Liver (tissue), 3 donors: ENCODE results near the gene MYOG.

Experiments
- CTCF ChIP-seq: fragments of 150-350 bp; IDR thresholded peaks from 2 replicates; pipeline ENCODE4 v1.5.1; 2017; ENCODE audit warnings: improper control_type of control experiment, low read depth, low read length; ENCODE audit not compliant: missing input control
- EGR1 ChIP-seq, 2 donors: IDR thresholded peaks; 2 replicates each; pipeline ENCODE4 v1.6.1; 2016 to 2018; ENCODE audit warnings: antibody characterized with exemption in 2 of 2, low read depth in 2 of 2
- GABPA ChIP-seq, 2 donors: IDR thresholded peaks in 1 of 2; conservative IDR thresholded peaks in 1 of 2; 2 replicates each; pipeline ENCODE4 v1.6.1; 2016; ENCODE audit warnings: antibody characterized with exemption in 2 of 2, mild to moderate bottlenecking in 1 of 2, moderate library complexity in 1 of 2
- JUND ChIP-seq, 2 donors: IDR thresholded peaks; 2 replicates each; pipeline ENCODE4 v1.6.1; 2016; ENCODE audit warnings: antibody characterized with exemption in 2 of 2
- MAX ChIP-seq: IDR thresholded peaks from 2 replicates; pipeline ENCODE4 v1.6.1; 2016; ENCODE audit warnings: antibody characterized with exemption
- RAD21 ChIP-seq, 2 donors: IDR thresholded peaks; 2 replicates each; pipeline ENCODE4 v1.6.1; 2016; ENCODE audit warnings: antibody characterized with exemption in 2 of 2, mild to moderate bottlenecking in 2 of 2
- SP1 ChIP-seq: IDR thresholded peaks from 2 replicates; pipeline ENCODE4 v1.6.1; 2018; ENCODE audit warnings: antibody characterized with exemption, mild to moderate bottlenecking
- YY1 ChIP-seq: IDR thresholded peaks from 2 replicates; pipeline ENCODE4 v1.6.1; 2016; ENCODE audit warnings: antibody characterized with exemption, mild to moderate bottlenecking
- ZBTB33 ChIP-seq: IDR thresholded peaks from 2 replicates; pipeline ENCODE4 v1.6.1; 2016; ENCODE audit warnings: antibody characterized with exemption
- TF ChIP-seq, protein P1 (sequence below): IDR thresholded peaks from 2 replicates; pipeline ENCODE4 v1.6.1; 2016; ENCODE audit warnings: antibody characterized with exemption, mild to moderate bottlenecking
- TF ChIP-seq, protein P2 (sequence below): IDR thresholded peaks from 2 replicates; pipeline ENCODE4 v1.6.1; 2016; ENCODE audit warnings: antibody characterized with exemption
- donor health status: healthy.
- donor health status: healthy.

DNA sequence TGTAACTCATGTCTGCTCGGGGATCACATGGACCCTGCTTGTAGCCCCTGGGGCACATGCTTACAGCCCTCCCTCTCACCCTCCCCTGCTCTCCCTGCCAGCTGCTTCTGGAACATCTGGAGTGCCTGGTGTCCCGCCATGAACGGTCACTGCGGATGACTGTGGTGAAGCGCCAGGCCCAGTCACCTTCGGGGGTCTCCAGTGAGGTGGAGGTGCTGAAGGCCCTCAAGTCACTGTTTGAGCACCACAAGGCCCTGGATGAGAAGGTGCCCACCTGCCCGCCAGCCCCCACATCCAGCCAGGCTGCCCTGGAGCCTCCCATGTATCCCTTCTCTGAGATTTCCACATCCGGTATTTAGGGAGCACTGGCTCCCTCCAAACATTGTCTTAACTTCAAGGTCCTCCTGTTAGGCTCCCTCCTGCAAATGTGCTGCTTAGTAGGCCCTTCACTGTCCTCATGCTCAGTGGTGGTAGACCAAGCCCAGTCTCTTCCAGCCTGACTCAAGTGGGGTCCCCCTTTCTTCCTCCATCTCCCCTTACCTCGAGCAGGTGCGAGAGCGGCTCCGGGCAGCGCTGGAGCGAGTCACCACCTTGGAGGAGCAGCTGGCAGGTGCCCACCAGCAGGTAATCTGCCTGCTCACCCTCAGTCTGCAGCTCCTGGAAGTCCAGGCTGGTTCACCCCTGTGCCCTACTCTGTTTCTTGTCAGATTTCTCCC lies 41.8 kb downstream of the MYOG start:
- TF ChIP-seq, protein P1, sequence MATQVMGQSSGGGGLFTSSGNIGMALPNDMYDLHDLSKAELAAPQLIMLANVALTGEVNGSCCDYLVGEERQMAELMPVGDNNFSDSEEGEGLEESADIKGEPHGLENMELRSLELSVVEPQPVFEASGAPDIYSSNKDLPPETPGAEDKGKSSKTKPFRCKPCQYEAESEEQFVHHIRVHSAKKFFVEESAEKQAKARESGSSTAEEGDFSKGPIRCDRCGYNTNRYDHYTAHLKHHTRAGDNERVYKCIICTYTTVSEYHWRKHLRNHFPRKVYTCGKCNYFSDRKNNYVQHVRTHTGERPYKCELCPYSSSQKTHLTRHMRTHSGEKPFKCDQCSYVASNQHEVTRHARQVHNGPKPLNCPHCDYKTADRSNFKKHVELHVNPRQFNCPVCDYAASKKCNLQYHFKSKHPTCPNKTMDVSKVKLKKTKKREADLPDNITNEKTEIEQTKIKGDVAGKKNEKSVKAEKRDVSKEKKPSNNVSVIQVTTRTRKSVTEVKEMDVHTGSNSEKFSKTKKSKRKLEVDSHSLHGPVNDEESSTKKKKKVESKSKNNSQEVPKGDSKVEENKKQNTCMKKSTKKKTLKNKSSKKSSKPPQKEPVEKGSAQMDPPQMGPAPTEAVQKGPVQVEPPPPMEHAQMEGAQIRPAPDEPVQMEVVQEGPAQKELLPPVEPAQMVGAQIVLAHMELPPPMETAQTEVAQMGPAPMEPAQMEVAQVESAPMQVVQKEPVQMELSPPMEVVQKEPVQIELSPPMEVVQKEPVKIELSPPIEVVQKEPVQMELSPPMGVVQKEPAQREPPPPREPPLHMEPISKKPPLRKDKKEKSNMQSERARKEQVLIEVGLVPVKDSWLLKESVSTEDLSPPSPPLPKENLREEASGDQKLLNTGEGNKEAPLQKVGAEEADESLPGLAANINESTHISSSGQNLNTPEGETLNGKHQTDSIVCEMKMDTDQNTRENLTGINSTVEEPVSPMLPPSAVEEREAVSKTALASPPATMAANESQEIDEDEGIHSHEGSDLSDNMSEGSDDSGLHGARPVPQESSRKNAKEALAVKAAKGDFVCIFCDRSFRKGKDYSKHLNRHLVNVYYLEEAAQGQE = no peak
- TF ChIP-seq CTCF (no peak), SP1 (no peak), JUND (IDR thresholded peaks at IDR 0.05) (no peak), EGR1 (IDR thresholded peaks at IDR 0.05; ENCODE audit: low read depth in 2 of 2) (no peak), MAX (no peak), GABPA (IDR thresholded peaks at IDR 0.05 in 1 of 2, conservative IDR thresholded peaks at IDR 0.05 in 1 of 2) (no peak), ZBTB33 (no peak), RAD21 (IDR thresholded peaks at IDR 0.05) (no peak), YY1 (no peak)
- TF ChIP-seq, protein P2, sequence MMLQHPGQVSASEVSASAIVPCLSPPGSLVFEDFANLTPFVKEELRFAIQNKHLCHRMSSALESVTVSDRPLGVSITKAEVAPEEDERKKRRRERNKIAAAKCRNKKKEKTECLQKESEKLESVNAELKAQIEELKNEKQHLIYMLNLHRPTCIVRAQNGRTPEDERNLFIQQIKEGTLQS = no peak
